ENCODE measurements around the gene CAB39.

Gene CAB39

DNA sequence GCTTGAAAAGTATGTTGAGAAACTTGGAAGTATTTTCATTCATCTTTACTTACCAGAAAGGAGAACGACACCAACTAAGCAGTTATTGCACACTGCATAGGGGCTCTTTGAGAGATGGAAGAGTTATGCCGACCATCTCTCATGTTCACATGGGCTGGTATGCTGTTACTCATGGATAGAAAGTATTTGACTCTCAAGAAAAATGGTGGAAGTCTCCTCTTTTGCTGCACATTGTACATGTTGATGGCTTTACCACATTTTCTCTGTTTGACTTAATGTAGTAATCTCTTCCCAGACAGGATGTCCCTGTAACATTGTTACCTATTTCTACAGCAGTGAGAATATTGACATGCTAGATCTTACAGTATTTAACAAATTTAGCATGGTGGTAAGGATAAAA, 23.2 kb downstream of the CAB39 start:
- peaks cover 39% of the 10 kb centered on the region for H3K4me1 ChIP-seq (ENCODE audit: insufficient read depth, poor library complexity, severe bottlenecking)
- DNase-seq (ENCODE audit: low spot score) (no peak), ATAC-seq (ENCODE audit: low read depth) (no peak)
- TF ChIP-seq, protein P1, sequence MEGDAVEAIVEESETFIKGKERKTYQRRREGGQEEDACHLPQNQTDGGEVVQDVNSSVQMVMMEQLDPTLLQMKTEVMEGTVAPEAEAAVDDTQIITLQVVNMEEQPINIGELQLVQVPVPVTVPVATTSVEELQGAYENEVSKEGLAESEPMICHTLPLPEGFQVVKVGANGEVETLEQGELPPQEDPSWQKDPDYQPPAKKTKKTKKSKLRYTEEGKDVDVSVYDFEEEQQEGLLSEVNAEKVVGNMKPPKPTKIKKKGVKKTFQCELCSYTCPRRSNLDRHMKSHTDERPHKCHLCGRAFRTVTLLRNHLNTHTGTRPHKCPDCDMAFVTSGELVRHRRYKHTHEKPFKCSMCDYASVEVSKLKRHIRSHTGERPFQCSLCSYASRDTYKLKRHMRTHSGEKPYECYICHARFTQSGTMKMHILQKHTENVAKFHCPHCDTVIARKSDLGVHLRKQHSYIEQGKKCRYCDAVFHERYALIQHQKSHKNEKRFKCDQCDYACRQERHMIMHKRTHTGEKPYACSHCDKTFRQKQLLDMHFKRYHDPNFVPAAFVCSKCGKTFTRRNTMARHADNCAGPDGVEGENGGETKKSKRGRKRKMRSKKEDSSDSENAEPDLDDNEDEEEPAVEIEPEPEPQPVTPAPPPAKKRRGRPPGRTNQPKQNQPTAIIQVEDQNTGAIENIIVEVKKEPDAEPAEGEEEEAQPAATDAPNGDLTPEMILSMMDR (IDR thresholded peaks at IDR 0.05; ENCODE audit: poor library complexity, severe bottlenecking) = no peak
- no peaks in the 10 kb centered on the region for H3K27me3 ChIP-seq (ENCODE audit: insufficient read depth, poor library complexity, severe bottlenecking)
- no peaks in the 10 kb centered on the region for H3K9me3 ChIP-seq (ENCODE audit: severe bottlenecking)
- H3K4me3 ChIP-seq (ENCODE audit: severe bottlenecking) = no peak overlapping the region
- peaks cover 35% of the 10 kb centered on the region for H3K36me3 ChIP-seq (ENCODE audit: low read depth)
- H3K27ac ChIP-seq (ENCODE audit: poor library complexity, severe bottlenecking) = peak overlapping the region; percentile 26

DNA sequence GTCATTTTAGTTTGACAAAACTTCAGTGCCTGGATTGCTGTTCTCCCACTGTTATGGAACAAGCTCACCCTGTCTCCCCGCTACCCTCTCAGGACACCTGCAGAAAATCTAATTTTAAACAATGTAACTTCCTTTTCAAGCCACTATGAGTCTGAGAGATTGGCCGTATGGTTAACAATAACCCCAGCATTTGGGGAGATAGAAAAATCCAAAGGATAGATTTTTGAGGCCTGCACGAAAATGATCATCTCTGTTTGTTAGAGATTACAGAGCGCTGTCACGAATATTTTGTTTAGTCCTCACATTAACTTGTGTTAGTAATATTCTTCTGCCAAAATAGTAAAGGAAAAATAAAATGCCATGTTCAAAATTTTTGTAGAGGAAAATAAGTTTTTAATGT, 24.7 kb downstream of the CAB39 start:
- no peaks in the 10 kb centered on the region for H3K9me3 ChIP-seq (ENCODE audit: severe bottlenecking)
- H3K4me1 ChIP-seq (ENCODE audit: insufficient read depth, poor library complexity, severe bottlenecking) = peaks cover 39% of the 10 kb centered on the region
- no peaks in the 10 kb centered on the region for H3K27me3 ChIP-seq (ENCODE audit: insufficient read depth, poor library complexity, severe bottlenecking)
- TF ChIP-seq, protein P1 (IDR thresholded peaks at IDR 0.05; ENCODE audit: poor library complexity, severe bottlenecking) = no peak
- no peak for DNase-seq (ENCODE audit: low spot score)
- H3K4me3 ChIP-seq (ENCODE audit: severe bottlenecking) = no peak overlapping the region
- no peak for ATAC-seq (ENCODE audit: low read depth)
- H3K27ac ChIP-seq (ENCODE audit: poor library complexity, severe bottlenecking) = peak overlapping the region; percentile 26
- H3K36me3 ChIP-seq (ENCODE audit: low read depth) = peaks cover 48% of the 10 kb centered on the region

DNA sequence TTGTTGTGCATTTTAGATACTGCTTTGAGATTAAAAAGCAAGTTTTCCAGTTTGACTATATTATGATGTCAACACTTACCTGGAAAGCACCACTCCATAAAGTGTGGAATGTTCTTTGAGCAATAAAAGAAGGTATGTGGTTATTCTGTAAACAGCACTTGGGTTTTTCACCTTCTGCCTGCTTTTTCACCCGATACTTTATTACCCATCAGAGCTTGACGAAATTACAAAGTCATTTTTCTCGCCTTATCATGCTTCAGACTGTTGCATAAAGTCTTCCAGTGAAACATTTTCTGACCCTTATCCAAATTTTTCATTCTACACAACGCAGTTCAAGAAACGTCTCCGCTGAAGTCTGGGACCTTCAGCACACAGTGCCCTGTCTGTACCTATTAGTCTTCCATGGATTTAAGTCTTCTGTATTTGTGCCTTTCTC, 25.2 kb downstream of the CAB39 start:
- DNase-seq (ENCODE audit: low spot score) = no peak
- H3K4me3 ChIP-seq (ENCODE audit: severe bottlenecking) = no peak overlapping the region
- H3K9me3 ChIP-seq (ENCODE audit: severe bottlenecking) = no peaks in the 10 kb centered on the region
- peaks cover 35% of the 10 kb centered on the region for H3K4me1 ChIP-seq (ENCODE audit: insufficient read depth, poor library complexity, severe bottlenecking)
- H3K27ac ChIP-seq (ENCODE audit: poor library complexity, severe bottlenecking) = peak overlapping the region; percentile 26
- TF ChIP-seq, protein P1 (IDR thresholded peaks at IDR 0.05; ENCODE audit: poor library complexity, severe bottlenecking) = no peak
- peaks cover 51% of the 10 kb centered on the region for H3K36me3 ChIP-seq (ENCODE audit: low read depth)
- ATAC-seq (ENCODE audit: low read depth) = peak; percentile 85
- no peaks in the 10 kb centered on the region for H3K27me3 ChIP-seq (ENCODE audit: insufficient read depth, poor library complexity, severe bottlenecking)

DNA sequence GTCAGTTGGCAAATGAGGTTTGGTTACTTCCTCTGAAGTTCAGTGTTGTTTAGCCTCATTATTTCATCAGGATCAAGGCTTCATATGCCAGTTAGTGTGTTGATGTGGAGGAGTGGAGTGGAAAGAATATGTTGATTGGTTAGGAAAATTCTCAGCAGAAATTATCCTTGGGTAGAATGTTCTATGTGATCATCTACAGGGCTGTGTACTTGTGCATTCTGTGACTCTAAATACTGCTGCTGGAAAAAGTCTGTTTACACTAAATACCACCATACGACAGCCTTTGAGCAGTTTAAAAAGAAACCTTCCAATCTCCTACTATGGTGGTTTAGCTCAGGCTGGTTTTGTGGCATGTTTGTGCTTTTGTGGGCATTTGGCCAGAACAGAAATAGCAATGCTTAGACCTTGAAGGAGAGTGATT, 25.8 kb downstream of the CAB39 start:
- DNase-seq (ENCODE audit: low spot score) (no peak), ATAC-seq (ENCODE audit: low read depth) (no peak)
- Histone ChIP-seq H3K4me3 (ENCODE audit: severe bottlenecking) (no peak overlapping the region), H3K9me3 (ENCODE audit: severe bottlenecking) (no peaks in the 10 kb centered on the region), H3K36me3 (ENCODE audit: low read depth) (peaks cover 55% of the 10 kb centered on the region), H3K27ac (ENCODE audit: poor library complexity, severe bottlenecking) (peak overlapping the region; percentile 26), H3K27me3 (ENCODE audit: insufficient read depth, poor library complexity, severe bottlenecking) (no peaks in the 10 kb centered on the region), H3K4me1 (ENCODE audit: insufficient read depth, poor library complexity, severe bottlenecking) (peaks cover 31% of the 10 kb centered on the region)
- TF ChIP-seq, protein P1 (IDR thresholded peaks at IDR 0.05; ENCODE audit: poor library complexity, severe bottlenecking) = no peak

DNA sequence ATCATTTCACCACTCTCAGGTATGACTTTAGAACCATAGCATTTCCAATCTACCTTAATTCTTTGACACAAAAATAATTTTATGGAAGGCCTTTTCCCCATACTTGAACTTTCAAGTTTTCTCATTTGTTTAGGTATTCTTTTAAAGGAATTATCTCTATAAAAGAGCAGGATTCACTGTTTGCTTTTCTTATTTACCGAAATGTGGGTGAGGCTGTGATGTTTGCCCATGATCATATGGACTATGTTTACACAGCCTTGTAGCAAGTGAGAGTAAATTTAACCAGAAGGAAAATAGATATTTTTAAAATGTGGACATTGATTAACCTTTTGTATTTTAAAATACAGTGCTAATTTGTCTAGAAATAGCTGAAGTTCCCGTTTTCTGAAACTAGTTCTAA, 26.3 kb downstream of the CAB39 start:
- Histone ChIP-seq H3K4me1 (ENCODE audit: insufficient read depth, poor library complexity, severe bottlenecking) (peaks cover 25% of the 10 kb centered on the region), H3K9me3 (ENCODE audit: severe bottlenecking) (no peaks in the 10 kb centered on the region), H3K4me3 (ENCODE audit: severe bottlenecking) (no peak overlapping the region), H3K27me3 (ENCODE audit: insufficient read depth, poor library complexity, severe bottlenecking) (no peaks in the 10 kb centered on the region), H3K27ac (ENCODE audit: poor library complexity, severe bottlenecking) (peak overlapping the region; percentile 26), H3K36me3 (ENCODE audit: low read depth) (peaks cover 60% of the 10 kb centered on the region)
- TF ChIP-seq, protein P1 (IDR thresholded peaks at IDR 0.05; ENCODE audit: poor library complexity, severe bottlenecking) = no peak
- DNase-seq (ENCODE audit: low spot score) (no peak), ATAC-seq (ENCODE audit: low read depth) (no peak)
